PC-3 (cell line): ENCODE measurements around the gene PIN4. TPM values are rescaled to one million over a fixed set of nuclear protein-coding genes. Genes with fewer than 3 reads are reported as not detected.

ENCODE experiments used
- ATAC-seq: fragments of 200-7000 bp; cut with Tn5 transposase; 2 replicates; pipeline ENCODE4 v1.9.1; 2020; ENCODE audit warnings: mild to moderate bottlenecking, moderate library complexity
- BruUV-seq: library from RNA; stranded (reverse); fragments of 400-500 nt; replicated peaks from 2 replicates; lab custom pipeline; 2021; lab: Mats Ljungman, UMichigan
- CTCF ChIA-PET: fragments of 300-600 bp; sonication (Branson Sonifier 250); formaldehyde crosslinking; loops from one replicate; lab custom pipeline; 2022; ENCODE audit warnings: antibody characterized with exemption; lab: Charles Lee
- POLR2A ChIA-PET: fragments of 300-600 bp; sonication (Branson Sonifier 250); formaldehyde crosslinking; loops from one replicate; lab custom pipeline; 2022; ENCODE audit warnings: antibody characterized with exemption; ENCODE audit not compliant: unreplicated experiment; lab: Charles Lee
- DNase-seq: peaks from one replicate; pipeline ENCODE4 v3.0.0-alpha.2; 2015
- H2AFZ ChIP-seq: fragments of 300-600 bp; sonication (generic); 2 replicates; pipeline ENCODE4 v1.6.0; 2016; ENCODE audit warnings: antibody characterized with exemption, low read length
- H3F3A ChIP-seq: fragments of 300-600 bp; sonication (generic); one replicate; pipeline ENCODE4 v1.6.0; 2017; ENCODE audit warnings: antibody characterized with exemption, low read length, control low read depth, mild to moderate bottlenecking; ENCODE audit not compliant: unreplicated experiment
- H3K27ac ChIP-seq: fragments of 300-600 bp; sonication (generic); 2 replicates; pipeline ENCODE4 v1.5.1; 2016; ENCODE audit warnings: mild to moderate bottlenecking, low read length
- H3K27me3 ChIP-seq: fragments of 300-600 bp; sonication (generic); 2 replicates; pipeline ENCODE4 v1.6.1; 2016; ENCODE audit warnings: low read length, mixed read lengths
- H3K36me3 ChIP-seq: fragments of 300-600 bp; sonication (generic); 2 replicates; pipeline ENCODE4 v1.6.1; 2016; ENCODE audit warnings: low read depth, mixed run types, low read length, mixed read lengths
- H3K4me1 ChIP-seq: fragments of 300-600 bp; sonication (generic); 2 replicates; pipeline ENCODE4 v1.5.1; 2016; ENCODE audit warnings: low read length; ENCODE audit not compliant: insufficient read depth
- H3K4me2 ChIP-seq: fragments of 300-600 bp; sonication (generic); 2 replicates; pipeline ENCODE4 v1.6.0; 2016; ENCODE audit warnings: low read length
- H3K4me3 ChIP-seq: fragments of 300-600 bp; sonication (generic); 2 replicates; pipeline ENCODE4 v1.5.1; 2016; ENCODE audit warnings: mild to moderate bottlenecking, low read length, mixed read lengths
- H3K79me2 ChIP-seq: fragments of 300-600 bp; sonication (generic); 2 replicates; pipeline ENCODE4 v1.6.1; 2017; ENCODE audit warnings: low read length, mixed read lengths
- H3K9ac ChIP-seq: fragments of 300-600 bp; sonication (generic); 2 replicates; pipeline ENCODE4 v1.6.0; 2016; ENCODE audit warnings: mild to moderate bottlenecking, low read length
- H3K9me2 ChIP-seq: fragments of 300-600 bp; sonication (generic); replicated peaks from 2 replicates; pipeline ENCODE4 v1.6.1; 2016; ENCODE audit warnings: mixed run types, low read length, mixed read lengths
- H3K9me3 ChIP-seq: fragments of 300-600 bp; sonication (generic); 2 replicates; pipeline ENCODE4 v1.6.1; 2016; ENCODE audit warnings: low read length, mixed read lengths
- H4K20me1 ChIP-seq: fragments of 300-600 bp; sonication (generic); 2 replicates; pipeline ENCODE4 v1.6.1; 2016; ENCODE audit warnings: low read length, mixed read lengths
- CTCF ChIP-seq: fragments of 300-600 bp; sonication (generic); conservative IDR thresholded peaks from 2 replicates; pipeline ENCODE4 v1.5.1; 2017; ENCODE audit warnings: antibody characterized with exemption, low read depth, mild to moderate bottlenecking, low read length
- EZH2 ChIP-seq: fragments of 300-600 bp; sonication (generic); IDR thresholded peaks from one replicate; pipeline ENCODE4 v1.6.1; 2017; ENCODE audit warnings: antibody characterized with exemption, mild to moderate bottlenecking, low read length; ENCODE audit not compliant: unreplicated experiment
- EZH2phosphoT487 ChIP-seq: fragments of 300-600 bp; sonication (generic); IDR thresholded peaks from 2 replicates; pipeline ENCODE4 v1.6.1; 2018; ENCODE audit warnings: mild to moderate bottlenecking, antibody characterized with exemption, low read length, borderline replicate concordance
- intact Hi-C: fragments of 100-400 bp; cut with micrococcal nuclease; formaldehyde crosslinking; loops from 2 replicates; pipeline ENCODE4 v1.9.0; 2023
- total RNA-seq: library from RNA; depleted of rRNA; stranded (reverse); fragments of >200 nt; gene quantifications from 2 replicates; pipeline ENCODE4 v1.2.3, GENCODE V29; 2014; rRNA removed

PIN4 gene
- total RNA-seq, 1 experiment from 2014 or later, result 30.0 TPM

DNA sequence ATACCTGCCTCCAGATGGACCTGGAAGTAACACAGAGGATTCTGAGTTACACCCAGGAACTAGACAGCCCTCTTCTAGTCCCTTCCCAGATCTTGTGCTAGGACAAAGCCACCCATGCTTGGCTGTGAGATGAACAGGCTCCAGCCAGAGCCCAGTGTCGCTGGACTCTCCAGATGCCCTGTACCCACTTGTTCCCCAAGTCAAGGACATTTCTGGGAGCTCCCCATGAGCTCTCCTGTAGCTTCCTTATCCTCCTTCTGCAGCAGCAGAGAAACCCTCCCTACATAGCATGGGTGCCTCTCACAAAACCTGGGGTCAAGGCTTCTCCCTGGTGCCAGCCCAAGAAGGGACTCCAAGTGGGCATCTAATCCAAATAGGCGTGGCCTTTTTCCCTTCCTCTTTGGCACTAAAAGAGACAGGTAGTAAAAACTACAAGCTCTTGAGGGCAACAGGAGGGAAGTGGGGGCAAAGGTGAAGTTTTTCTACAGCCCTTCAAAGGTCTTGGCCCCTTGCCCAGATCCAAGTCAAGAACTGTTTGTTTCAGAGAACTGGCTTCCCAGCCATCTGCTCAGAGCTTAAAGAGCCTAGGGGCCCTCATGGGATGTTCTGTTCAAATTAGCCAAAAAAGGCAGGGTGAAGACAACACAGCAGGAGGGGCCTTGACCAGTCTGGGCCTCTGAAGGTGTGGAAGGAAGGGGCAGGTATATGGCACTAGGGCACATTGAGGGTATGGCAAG is 65.8 kb downstream of the PIN4 start:
- no peaks in the 10 kb centered on the region for H3K36me3 ChIP-seq
- no peak overlapping the region for H2AFZ ChIP-seq
- H3K4me2 ChIP-seq, result no peak overlapping the region
- H3K4me1 ChIP-seq, result peaks cover 8% of the 10 kb centered on the region
- CTCF ChIA-PET, result no interaction called here
- BruUV-seq, result no TSS peak
- intact Hi-C loops, result loop anchor here (5.0 kb wide), 1 partner anchor 60 kb away; the partner anchor contains the start of gene CITED1
- no peak overlapping the region for H3K27ac ChIP-seq
- H3K9me3 ChIP-seq, result no peaks in the 10 kb centered on the region
- H3K9me2 ChIP-seq, result no peaks in the 10 kb centered on the region
- H3K9ac ChIP-seq, result no peak overlapping the region
- peak; percentile 45 for DNase-seq
- H3F3A ChIP-seq, result no peaks in the 10 kb centered on the region
- no peaks in the 10 kb centered on the region for H3K79me2 ChIP-seq
- H4K20me1 ChIP-seq, result no peaks in the 10 kb centered on the region
- POLR2A ChIA-PET, result no interaction called here
- H3K27me3 ChIP-seq, result no peaks in the 10 kb centered on the region
- peak; percentile 15; the same call in 1 of the 2 replicates for ATAC-seq
- no peak overlapping the region for H3K4me3 ChIP-seq
- TF ChIP-seq CTCF (no peak), EZH2phosphoT487 (no peak), EZH2 (no peak)

Other genes with a start within 250 kb of the PIN4 start
- gene RTL5, start 49.8 kb upstream of the PIN4 start, total RNA-seq, result 0.23 and 0.40 TPM in 2 replicates
- 13.0 and 14.6 TPM in 2 replicates for gene ERCC6L, start 57.3 kb downstream of the PIN4 start, total RNA-seq
- 617 and 780 TPM in 2 replicates for gene RPS4X, start 95.5 kb downstream of the PIN4 start, total RNA-seq
- gene CITED1, start 124.2 kb downstream of the PIN4 start, total RNA-seq, result 0.40 and 1.8 TPM in 2 replicates